ENCODE measurements around the gene NDUFB2.
"Not testable (repeated sequence)": the region's sequence is repeated elsewhere in the genome, so short reads cannot be mapped to it uniquely, and the experiment has no call there.

The NDUFB2 gene

GRCh38 chr7:140688341-140688740 lies 8.2 kb upstream of the NDUFB2 start:
- H3K27ac ChIP-seq: no peak overlapping the region
- DNase-seq (ENCODE audit: low read depth, low spot score): no peak

- no peak for DNase-seq (ENCODE audit: low read depth, low spot score)
- no peak overlapping the region for H3K27ac ChIP-seq
These were observed 7.0 kb upstream of the NDUFB2 start for GRCh38 chr7:140689199-140690152.

DNA sequence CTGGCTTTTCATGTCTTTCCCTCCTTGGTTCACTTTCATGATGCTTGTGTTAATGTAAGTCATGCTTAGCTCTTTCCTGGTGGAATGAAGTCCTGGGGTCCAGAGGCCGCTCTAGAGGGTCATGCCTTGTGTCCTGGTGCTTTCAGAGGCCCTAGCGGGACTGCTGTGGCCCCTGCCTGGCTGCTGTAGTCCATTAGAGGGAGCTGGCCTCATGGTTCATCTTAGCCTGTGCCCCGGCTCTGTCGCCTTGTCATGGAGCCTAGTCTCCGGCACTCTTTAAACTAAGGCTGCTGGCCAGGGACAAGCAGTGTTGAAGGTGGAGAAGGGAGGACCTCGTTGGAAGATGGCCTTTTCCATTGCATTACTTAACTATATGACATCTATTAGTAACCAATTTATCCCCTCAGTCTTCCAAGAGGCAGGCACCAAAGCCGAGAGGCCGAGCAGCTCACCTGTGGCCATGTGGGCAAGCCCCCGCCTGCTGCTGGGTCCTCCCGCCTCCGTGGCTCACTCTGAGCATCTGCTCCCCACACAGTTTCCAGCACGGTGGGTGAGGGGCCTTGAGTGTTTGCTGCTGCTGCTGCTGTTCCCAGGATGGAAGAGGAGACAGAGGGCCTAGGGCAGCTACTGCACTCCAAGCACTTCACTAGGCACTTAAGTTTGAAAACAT lies 5.0 kb upstream of the NDUFB2 start:
- H3K27ac ChIP-seq: no peak overlapping the region
- no peak for DNase-seq (ENCODE audit: low read depth, low spot score)

GRCh38 chr7:140693849-140694248 lies 2.7 kb upstream of the NDUFB2 start:
- DNase-seq (ENCODE audit: low read depth, low spot score); H3K27ac ChIP-seq: not testable (repeated sequence)

DNA sequence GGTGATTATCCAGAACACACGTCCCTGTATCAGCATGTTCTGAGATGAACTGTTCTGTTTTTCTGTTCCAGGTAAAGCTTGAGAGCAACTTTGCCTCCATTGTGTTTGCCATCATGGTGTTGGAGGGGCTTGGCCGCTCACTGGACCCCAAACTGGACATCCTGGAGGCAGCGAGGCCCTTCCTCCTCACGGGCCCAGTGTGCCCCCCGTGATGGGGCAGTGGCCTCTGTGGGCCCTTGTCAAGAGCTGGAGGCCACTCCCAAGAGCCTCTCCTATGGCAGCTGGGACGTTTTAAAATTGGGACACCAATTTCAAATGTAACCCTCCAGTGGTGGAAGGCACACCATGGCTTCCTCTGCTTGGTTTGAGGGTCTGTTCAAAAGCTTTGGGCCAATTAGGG lies 1.9 kb upstream of the NDUFB2 start:
- DNase-seq (ENCODE audit: low read depth, low spot score): no peak
- H3K27ac ChIP-seq: no peak overlapping the region

GRCh38 chr7:140695381-140695780 lies 1.1 kb upstream of the NDUFB2 start:
- H3K27ac ChIP-seq: no peak overlapping the region

DNA sequence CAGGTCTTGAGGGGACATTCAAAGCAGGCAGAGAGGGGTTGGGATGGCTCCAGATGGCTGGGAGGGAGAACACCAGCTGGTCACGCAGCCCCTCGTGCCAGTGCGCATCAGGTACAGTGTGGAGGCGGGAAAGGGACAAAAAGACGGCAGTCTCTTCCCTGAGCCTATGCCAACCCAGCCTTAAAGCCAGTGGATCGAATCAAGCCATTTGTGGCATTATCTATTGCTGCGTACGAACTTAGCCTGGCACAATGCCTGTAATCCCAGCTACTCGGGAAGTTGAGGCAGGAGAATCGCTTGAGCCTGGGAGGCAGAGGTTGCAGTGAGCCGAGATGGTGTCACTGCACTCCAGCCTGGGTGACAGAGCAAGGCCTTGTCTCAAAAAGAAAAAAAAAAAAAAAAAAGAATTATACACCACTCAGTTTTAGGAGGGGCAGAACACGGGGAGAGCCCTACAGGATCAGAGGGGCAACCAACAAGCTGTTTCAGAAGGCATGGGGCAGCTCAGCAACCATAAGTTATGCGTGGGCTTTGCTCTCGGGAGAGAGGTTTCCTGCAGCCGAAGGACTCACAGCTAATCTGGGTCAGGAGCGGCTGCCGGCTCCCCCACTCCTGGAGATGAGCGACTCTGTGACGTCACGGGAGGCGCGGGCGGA lies 356 bp upstream of the NDUFB2 start:
- peak overlapping the region; percentile 76 for H3K27ac ChIP-seq
- DNase-seq (ENCODE audit: low read depth, low spot score): peak; percentile 36

More at GRCh38 chr7:140695381-140695780, 1.1 kb upstream of the NDUFB2 start:
- DNase-seq (ENCODE audit: low read depth, low spot score): no peak

GRCh38 chr7:140697447-140698143 lies 1.1 kb downstream of the NDUFB2 start:
- H3K27ac ChIP-seq: peak overlapping the region; percentile 76

DNA sequence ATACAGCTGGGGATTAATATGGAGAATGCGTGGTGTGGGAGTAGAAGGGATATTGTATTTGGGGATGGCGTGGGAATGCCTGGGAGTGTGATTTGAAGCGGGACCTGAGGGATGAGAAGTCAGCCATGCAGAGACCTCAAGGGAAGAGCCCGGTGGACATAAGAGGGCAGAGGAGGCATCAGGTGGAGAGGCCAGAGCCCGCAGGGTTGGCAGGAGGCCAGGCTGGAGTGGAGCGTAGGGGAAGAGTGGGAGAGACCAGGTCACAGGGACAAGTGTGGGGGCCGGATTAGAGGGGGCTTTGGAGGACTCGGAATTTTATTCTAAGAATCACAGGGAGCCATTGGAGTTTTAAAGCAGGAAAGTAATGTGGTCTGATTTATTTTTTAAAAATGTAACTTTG lies 2.0 kb downstream of the NDUFB2 start:
- no peak for DNase-seq (ENCODE audit: low read depth, low spot score)
- H3K27ac ChIP-seq: no peak overlapping the region

More at GRCh38 chr7:140697447-140698143, 1.1 kb downstream of the NDUFB2 start:
- DNase-seq (ENCODE audit: low read depth, low spot score): no peak

GRCh38 chr7:140702774-140703173 lies 6.3 kb downstream of the NDUFB2 start:
- DNase-seq (ENCODE audit: low read depth, low spot score): no peak
- no peak overlapping the region for H3K27ac ChIP-seq

GRCh38 chr7:140704205-140704604 lies 7.7 kb downstream of the NDUFB2 start:
- no peak for DNase-seq (ENCODE audit: low read depth, low spot score)
- H3K27ac ChIP-seq: no peak overlapping the region

GRCh38 chr7:140707132-140707531 lies 10.6 kb downstream of the NDUFB2 start:
- no peak overlapping the region for H3K27ac ChIP-seq
- no peak for DNase-seq (ENCODE audit: low read depth, low spot score)

- not testable (repeated sequence) for DNase-seq (ENCODE audit: low read depth, low spot score); H3K27ac ChIP-seq
These were observed 12.3 kb downstream of the NDUFB2 start for GRCh38 chr7:140708764-140709163.

GRCh38 chr7:140712392-140712791 lies 15.9 kb downstream of the NDUFB2 start:
- not testable (repeated sequence) for DNase-seq (ENCODE audit: low read depth, low spot score); H3K27ac ChIP-seq

DNA sequence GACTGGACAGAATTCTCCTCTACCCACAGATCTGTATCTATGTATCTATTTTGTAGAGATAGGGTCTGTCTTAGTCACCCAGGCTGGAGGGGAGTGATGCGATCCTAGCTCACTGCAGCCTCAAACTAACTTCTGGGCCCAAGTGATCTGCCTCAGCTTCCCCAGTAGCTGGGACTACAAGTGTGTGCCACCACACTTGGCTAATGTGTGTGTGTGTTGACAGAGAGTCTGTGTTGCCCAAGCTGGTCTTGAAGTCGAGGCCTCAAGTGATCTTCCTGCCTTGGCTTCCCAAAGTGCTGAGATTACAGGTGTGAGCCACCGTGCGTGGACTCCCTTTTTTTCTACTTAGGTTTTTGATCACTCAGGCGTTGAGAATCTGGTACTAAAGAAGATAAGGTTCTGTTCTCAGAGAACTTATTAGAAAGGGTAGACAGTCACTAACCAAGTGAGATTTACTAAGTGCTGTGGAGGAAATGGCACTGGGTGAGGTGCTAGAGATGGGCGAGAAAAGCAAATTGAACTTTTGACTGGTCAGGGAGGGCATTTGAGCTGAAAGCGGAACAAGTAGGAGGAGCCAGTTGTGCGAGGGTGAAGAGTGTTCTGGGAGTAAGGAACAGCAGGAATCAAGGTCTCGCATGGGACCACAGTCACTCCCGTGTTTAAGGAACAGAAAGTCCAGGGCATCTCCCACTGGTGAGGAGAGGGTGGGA lies 18.0 kb downstream of the NDUFB2 start:
- DNase-seq (ENCODE audit: low read depth, low spot score): no peak
- H3K27ac ChIP-seq: no peak overlapping the region

DNA sequence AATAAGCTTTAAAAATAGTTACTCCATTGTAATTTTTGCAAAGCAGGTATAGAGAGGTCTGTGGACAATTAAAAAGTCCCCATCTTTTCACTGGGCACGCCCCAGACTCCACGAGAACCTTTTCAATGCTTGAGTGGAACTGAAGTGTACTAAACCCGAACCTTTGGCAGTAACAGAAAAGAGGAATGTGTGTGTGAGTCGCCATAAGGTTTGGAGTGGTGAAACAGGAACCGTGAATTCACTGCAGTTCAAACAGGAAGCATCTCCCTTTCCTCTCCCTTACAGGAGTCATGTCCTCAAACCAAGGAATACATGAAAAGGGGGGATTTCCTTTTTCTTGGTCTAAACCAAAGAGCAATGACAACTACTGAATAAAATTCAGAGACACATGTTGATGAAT lies 23.2 kb downstream of the NDUFB2 start:
- H3K27ac ChIP-seq: no peak overlapping the region
- no peak for DNase-seq (ENCODE audit: low read depth, low spot score)

- no peak overlapping the region for H3K27ac ChIP-seq
- DNase-seq (ENCODE audit: low read depth, low spot score): no peak
These were observed 25.7 kb downstream of the NDUFB2 start for GRCh38 chr7:140722254-140722653.

DNA sequence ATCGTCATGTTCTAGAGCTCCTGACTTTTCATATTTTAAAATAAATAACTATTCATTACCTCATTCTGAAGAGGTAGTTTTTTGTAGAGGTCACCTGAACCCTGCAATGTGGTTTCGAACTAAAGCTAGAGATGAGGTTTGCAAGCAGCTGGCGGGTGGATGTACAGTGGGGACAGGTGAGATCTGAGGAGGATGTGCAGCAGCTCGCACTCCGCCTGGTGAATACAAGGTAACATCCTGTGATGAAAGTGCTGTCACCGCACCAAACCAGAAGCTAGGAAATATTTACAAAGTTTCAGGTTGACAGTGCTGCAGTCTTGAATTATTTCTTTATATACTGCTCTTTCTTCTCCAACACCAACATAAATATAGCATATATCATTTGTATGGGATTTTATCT lies 26.5 kb downstream of the NDUFB2 start:
- no peak overlapping the region for H3K27ac ChIP-seq
- DNase-seq (ENCODE audit: low read depth, low spot score): no peak

DNA sequence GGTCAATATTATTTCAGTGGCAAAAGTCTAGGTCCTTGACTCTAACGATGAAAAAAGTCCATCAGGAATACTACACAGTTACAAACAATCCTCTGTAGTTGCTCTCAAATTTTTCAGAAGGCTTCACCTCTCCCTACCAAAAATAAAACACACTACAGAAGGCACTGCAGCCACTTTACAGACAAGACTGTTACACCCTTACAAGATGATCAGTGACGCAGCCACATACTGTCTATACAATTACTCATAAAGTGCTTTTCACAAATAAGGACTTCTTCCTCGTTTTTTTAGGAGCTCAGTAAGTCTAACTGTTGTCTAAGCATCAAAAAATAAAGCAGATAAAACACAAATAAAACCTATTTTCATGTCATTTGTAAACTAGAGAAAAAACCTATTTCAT lies 27.1 kb downstream of the NDUFB2 start:
- no peak for DNase-seq (ENCODE audit: low read depth, low spot score)
- no peak overlapping the region for H3K27ac ChIP-seq

- no peak overlapping the region for H3K27ac ChIP-seq
These were observed 28.2 kb downstream of the NDUFB2 start for GRCh38 chr7:140724706-140725105.

More at GRCh38 chr7:140724706-140725105, 28.2 kb downstream of the NDUFB2 start:
- DNase-seq (ENCODE audit: low read depth, low spot score): no peak

All from epithelial cell of prostate (primary cell).